Mesothelial cell of epicardium (in vitro differentiated cells): ENCODE measurements around the gene CDHR3. TPM values are rescaled to one million over a fixed set of nuclear protein-coding genes. Genes with fewer than 3 reads are reported as not detected.

Source experiments
- DNase-seq, 2 experiments: peaks; one replicate each; pipeline ENCODE4 v3.0.0; 2021; ENCODE audit warnings: low spot score in 2 of 2; ENCODE audit not compliant: unreplicated experiment in 2 of 2
- H3K27ac Mint-ChIP-seq: 2 replicates; pipeline ENCODE4 v1.8.0; 2021; ENCODE audit warnings: mixed read lengths
- H3K27me3 Mint-ChIP-seq: 2 replicates; pipeline ENCODE4 v1.8.0; 2021; ENCODE audit warnings: low read depth, mixed read lengths
- H3K36me3 Mint-ChIP-seq: 2 replicates; pipeline ENCODE4 v1.8.0; 2021; ENCODE audit warnings: mixed read lengths
- H3K4me1 Mint-ChIP-seq: 2 replicates; pipeline ENCODE4 v1.8.0; 2021; ENCODE audit warnings: mixed read lengths
- H3K4me3 Mint-ChIP-seq: 2 replicates; pipeline ENCODE4 v1.8.0; 2021; ENCODE audit warnings: mild to moderate bottlenecking, moderate library complexity, mixed read lengths
- H3K9me3 Mint-ChIP-seq: 2 replicates; pipeline ENCODE4 v1.8.0; 2021; ENCODE audit warnings: mixed read lengths
- CTCF ChIP-seq: fragments of 200-600 bp; sonication (generic); IDR thresholded peaks from one replicate; pipeline ENCODE4 v1.5.0; 2021; ENCODE audit warnings: antibody characterized with exemption; ENCODE audit not compliant: unreplicated experiment
- total RNA-seq: library from RNA; stranded (reverse); gene quantifications from 3 replicates; pipeline ENCODE4 v1.2.1, GENCODE V29; 2021

The CDHR3 gene
- total RNA-seq, 1 donor from 2014 or later, result 3.2 TPM

- Mint-ChIP-seq H3K36me3 (peaks cover 1% of the 10 kb centered on the region), H3K27me3 (peaks cover 5% of the 10 kb centered on the region), H3K27ac (no peak overlapping the region), H3K4me3 (no peak overlapping the region), H3K4me1 (peaks cover 10% of the 10 kb centered on the region), H3K9me3 (no peaks in the 10 kb centered on the region)
- no peak for DNase-seq
- no peak for TF ChIP-seq CTCF
Observed at GRCh38 chr7:106031300-106032035, 68.4 kb downstream of the CDHR3 start.

GRCh38 chr7:106032295-106032694 lies 69.2 kb downstream of the CDHR3 start:
- peaks cover 10% of the 10 kb centered on the region for H3K4me1 Mint-ChIP-seq
- H3K27ac Mint-ChIP-seq, result no peak overlapping the region
- peaks cover 1% of the 10 kb centered on the region for H3K36me3 Mint-ChIP-seq
- DNase-seq, result no peak
- H3K27me3 Mint-ChIP-seq, result peaks cover 5% of the 10 kb centered on the region
- TF ChIP-seq CTCF, result no peak
- H3K4me3 Mint-ChIP-seq, result no peak overlapping the region
- H3K9me3 Mint-ChIP-seq, result no peaks in the 10 kb centered on the region

- DNase-seq, result no peak
- TF ChIP-seq CTCF, result no peak
- Mint-ChIP-seq H3K9me3 (no peaks in the 10 kb centered on the region), H3K27ac (no peak overlapping the region), H3K4me1 (peaks cover 10% of the 10 kb centered on the region), H3K27me3 (peaks cover 5% of the 10 kb centered on the region), H3K36me3 (peaks cover 1% of the 10 kb centered on the region), H3K4me3 (no peak overlapping the region)
Observed at GRCh38 chr7:106033735-106034134, 70.7 kb downstream of the CDHR3 start.

GRCh38 chr7:106034383-106034782 lies 71.3 kb downstream of the CDHR3 start:
- Mint-ChIP-seq H3K27me3 (peaks cover 5% of the 10 kb centered on the region), H3K36me3 (peaks cover 1% of the 10 kb centered on the region), H3K9me3 (no peaks in the 10 kb centered on the region), H3K27ac (no peak overlapping the region), H3K4me1 (peaks cover 10% of the 10 kb centered on the region), H3K4me3 (no peak overlapping the region)
- no peak for DNase-seq
- TF ChIP-seq CTCF, result no peak

GRCh38 chr7:106035568-106035967 lies 72.5 kb downstream of the CDHR3 start:
- no peak overlapping the region for H3K27ac Mint-ChIP-seq
- peaks cover 8% of the 10 kb centered on the region for H3K4me1 Mint-ChIP-seq
- DNase-seq, result no peak
- peaks cover 1% of the 10 kb centered on the region for H3K36me3 Mint-ChIP-seq
- TF ChIP-seq CTCF, result no peak
- H3K9me3 Mint-ChIP-seq, result no peaks in the 10 kb centered on the region
- H3K27me3 Mint-ChIP-seq, result peaks cover 5% of the 10 kb centered on the region
- H3K4me3 Mint-ChIP-seq, result no peak overlapping the region
